GM21447 (cell line): ENCODE results near the gene TMEM132C.
A peak's percentile ranks its signal among the peaks of the same experiment; 100 is the strongest.

ENCODE experiments used
- ATAC-seq: cut with Tn5 transposase; IDR thresholded peaks from one replicate; pipeline ENCODE4 v1.9.1; 2021; ENCODE audit not compliant: unreplicated experiment

Gene TMEM132C

GRCh38 chr12:128606538-128606937 is 339.6 kb downstream of the TMEM132C start:
- ATAC-seq = no peak

- no peak for ATAC-seq
Measured at GRCh38 chr12:128606970-128607369, 340.0 kb downstream of the TMEM132C start.

- ATAC-seq = no peak
Measured at GRCh38 chr12:128607641-128608040, 340.7 kb downstream of the TMEM132C start.

GRCh38 chr12:128609861-128610260 is 342.9 kb downstream of the TMEM132C start:
- no peak for ATAC-seq

- ATAC-seq = no peak
Measured at GRCh38 chr12:128611736-128612135, 344.8 kb downstream of the TMEM132C start.

GRCh38 chr12:128612150-128612850 is 345.3 kb downstream of the TMEM132C start:
- no peak for ATAC-seq

DNA sequence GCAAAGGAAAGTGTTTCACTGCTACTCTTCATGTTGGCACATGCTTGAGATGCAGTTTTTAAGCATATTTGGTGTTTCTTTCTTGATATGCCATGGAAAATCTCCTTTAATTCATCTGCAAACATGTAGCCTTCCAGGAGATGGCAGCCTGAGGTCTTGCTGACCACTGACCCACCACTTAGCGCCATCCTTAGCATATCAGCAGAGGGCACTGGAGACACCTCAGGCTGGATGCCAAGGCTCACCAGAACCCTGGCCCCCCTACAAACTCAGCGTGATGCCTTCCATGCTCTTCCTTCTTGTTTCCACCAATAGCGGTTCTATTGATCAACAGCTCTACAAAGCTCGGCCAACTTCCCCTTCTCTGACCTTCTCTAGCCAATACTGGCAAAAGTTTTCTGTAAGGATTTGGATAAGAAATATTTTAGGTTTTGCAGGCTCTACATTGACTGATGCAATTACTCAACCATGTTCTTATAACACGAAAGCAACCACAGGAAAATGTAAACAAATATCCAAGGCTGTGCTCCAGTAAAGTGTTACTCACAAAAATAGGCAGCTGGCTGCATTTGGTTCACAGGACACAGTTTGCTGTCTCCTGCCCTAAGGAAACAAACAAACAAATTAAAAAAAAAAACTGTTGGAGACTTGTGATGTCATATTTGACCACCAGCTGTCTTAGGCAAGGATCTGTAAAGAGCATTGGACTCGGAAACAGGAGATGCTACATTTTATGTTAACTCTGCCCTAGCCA is 347.0 kb downstream of the TMEM132C start:
- ATAC-seq = no peak

- no peak for ATAC-seq
Measured at GRCh38 chr12:128617304-128617833, 350.4 kb downstream of the TMEM132C start.

DNA sequence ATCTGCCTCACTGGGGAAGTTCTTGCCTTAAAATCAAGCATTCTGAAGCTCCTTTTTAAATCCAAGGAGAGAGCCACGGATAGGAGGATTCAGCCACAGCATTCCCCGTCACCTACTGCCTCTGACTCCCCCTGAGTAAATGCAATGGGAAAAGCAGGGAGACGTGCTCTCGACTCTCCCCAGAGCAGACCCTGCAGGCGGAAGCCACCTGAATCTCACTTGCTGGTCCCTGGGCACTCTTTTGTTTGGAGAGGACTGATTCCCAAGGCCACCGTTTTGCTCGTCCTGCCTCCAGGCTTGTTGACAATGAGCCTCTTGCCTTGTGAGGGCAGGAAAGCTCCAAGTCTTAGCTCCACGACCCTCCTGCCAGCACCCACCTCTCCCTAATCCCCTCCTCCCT is 352.3 kb downstream of the TMEM132C start:
- ATAC-seq = no peak

- ATAC-seq = no peak
Measured at GRCh38 chr12:128621304-128621703, 354.3 kb downstream of the TMEM132C start.

DNA sequence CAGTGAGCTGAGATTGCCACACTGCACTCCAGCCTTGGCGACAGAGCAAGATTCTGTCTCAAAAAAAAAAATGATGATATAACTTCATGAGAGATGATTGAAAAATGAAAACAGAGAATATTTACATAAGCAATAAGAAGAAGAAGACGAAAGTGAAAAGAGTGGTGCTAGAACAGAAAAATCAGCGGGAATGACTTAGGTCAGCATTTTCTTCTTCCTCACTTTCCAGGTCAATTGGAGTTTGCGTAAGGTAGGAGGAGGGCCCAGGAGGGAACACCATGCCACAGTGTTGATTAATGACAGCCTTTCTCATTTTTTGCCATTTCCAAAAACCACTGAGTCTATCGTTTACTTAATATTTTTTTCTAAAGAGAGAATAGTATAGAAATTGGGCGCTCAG is 356.8 kb downstream of the TMEM132C start:
- ATAC-seq = no peak

DNA sequence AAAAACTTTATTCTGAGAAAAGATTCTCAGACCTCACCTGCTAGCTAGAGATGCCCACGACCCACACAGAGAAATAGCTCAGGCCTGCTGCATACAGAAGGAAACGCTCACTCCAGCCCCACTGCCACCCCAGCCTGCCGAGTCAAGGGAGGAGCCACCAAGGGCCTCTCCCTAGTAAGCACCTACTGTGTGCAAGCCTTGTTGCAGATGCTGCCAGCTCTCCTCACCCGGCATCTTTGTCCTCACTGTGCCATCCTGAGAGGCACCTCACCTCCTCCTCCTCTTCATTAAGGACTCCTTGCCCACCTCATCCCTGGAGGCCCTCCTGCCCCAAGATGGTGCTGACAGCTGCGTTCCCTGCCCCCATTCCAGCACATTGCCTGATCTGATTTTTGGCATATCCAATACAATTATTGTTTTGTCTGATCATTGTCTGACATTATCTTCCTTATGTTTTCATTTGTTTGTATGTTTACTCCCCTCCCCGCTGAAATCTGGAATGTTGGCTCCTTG is 359.9 kb downstream of the TMEM132C start:
- ATAC-seq = no peak

GRCh38 chr12:128627659-128628058 is 360.7 kb downstream of the TMEM132C start:
- ATAC-seq = no peak

- no peak for ATAC-seq
Measured at GRCh38 chr12:128629979-128630378, 363.0 kb downstream of the TMEM132C start.

GRCh38 chr12:128637642-128638606 is 371.0 kb downstream of the TMEM132C start:
- ATAC-seq = peak; percentile 97

- ATAC-seq = no peak
Measured at GRCh38 chr12:128639089-128639488, 372.1 kb downstream of the TMEM132C start.

GRCh38 chr12:128643155-128643554 is 376.2 kb downstream of the TMEM132C start:
- no peak for ATAC-seq

DNA sequence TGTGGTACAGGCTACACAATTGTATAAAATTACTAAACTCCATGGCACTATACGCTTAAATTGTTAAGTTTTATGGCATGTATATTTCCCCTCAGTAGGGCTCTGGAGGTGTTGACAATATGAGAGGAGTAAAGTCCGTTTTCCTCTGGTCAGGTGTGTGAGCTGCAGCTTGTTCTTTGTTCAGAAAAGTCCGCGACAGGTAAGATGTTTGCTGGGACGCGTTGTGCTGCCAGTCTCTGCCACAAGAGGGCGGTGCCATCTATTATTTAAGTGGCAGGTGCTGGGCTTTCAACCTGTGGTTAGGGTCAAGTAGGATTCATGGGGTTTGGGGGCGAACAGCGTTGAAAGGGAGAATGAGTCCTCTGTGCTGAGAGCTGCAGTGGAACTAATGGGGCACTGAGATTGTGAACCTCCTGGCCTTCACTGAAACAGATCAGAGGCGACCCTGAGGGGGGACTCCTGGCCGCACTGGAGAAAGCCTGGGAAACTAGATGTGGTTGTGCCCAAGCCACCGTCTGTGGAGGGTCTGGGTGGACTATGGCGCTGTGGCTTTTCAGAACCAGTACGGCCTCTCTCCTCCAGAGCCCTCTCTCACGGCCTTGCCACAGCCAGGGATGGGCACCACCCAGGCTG is 377.8 kb downstream of the TMEM132C start:
- ATAC-seq = no peak

- no peak for ATAC-seq
Measured at GRCh38 chr12:128649902-128650301, 382.9 kb downstream of the TMEM132C start.

GRCh38 chr12:128652136-128652751 is 385.3 kb downstream of the TMEM132C start:
- no peak for ATAC-seq
